Mucosa of descending colon (tissue), 3 donors: ENCODE data around the gene PPARGC1A. TPM values are rescaled to one million over a fixed set of nuclear protein-coding genes. Genes with fewer than 3 reads are reported as not detected.
A peak's percentile ranks its signal among the peaks of the same experiment; 100 is the strongest.

Source experiments
- ATAC-seq: fragments of 200-7000 bp; cut with Tn5 transposase; one replicate; pipeline ENCODE4 v1.9.1; 2020; ENCODE audit warnings: mild to moderate bottlenecking, moderate library complexity
- DNase-seq, 3 donors: peaks; one replicate each; pipeline ENCODE4 v3.0.0-alpha.2; 2020
- H3K36me3 ChIP-seq: fragments of 200-600 bp; one replicate; pipeline ENCODE4 v1.8.0; 2021; ENCODE audit warnings: low read depth, mild to moderate bottlenecking
- H3K4me1 ChIP-seq: fragments of 200-600 bp; one replicate; pipeline ENCODE4 v1.8.0; 2021; ENCODE audit warnings: low read depth, mild to moderate bottlenecking
- H3K4me3 ChIP-seq: fragments of 200-600 bp; one replicate; pipeline ENCODE4 v1.8.0; 2021; ENCODE audit warnings: mild to moderate bottlenecking
- H3K9me3 ChIP-seq: fragments of 200-600 bp; one replicate; pipeline ENCODE4 v1.8.0; 2021; ENCODE audit warnings: mild to moderate bottlenecking
- intact Hi-C, 2 donors: fragments of 100-400 bp; cut with DNase I in 1 of 2; cut with micrococcal nuclease in 1 of 2; formaldehyde crosslinking; loops; one replicate each; pipeline versions ENCODE4 v1.11.0 to v1.11.1; 2022; cut with DNase I, micrococcal nuclease
- total RNA-seq, 3 donors: library from RNA; stranded (reverse); fragmentation: NEBNext Ultra II Directional in 2 of 3; extraction: Animal tissue kit (Norgen Biotek cat#: 25700) in 2 of 3; gene quantifications; one replicate each; pipeline versions ENCODE4 v1.2.1 to v1.2.4, GENCODE V29; 2021 to 2023
- TF ChIP-seq, protein P1 (sequence below): fragments of 200-600 bp; IDR thresholded peaks from one replicate; pipeline ENCODE4 v1.8.0; 2022; ENCODE audit warnings: antibody characterized with exemption, mild to moderate bottlenecking
- donor health status: DM: no; HTN: no; CAD: no; lungs with moderate emphysema.
- donor health status: DM: no; HTN: no; CAD: no.
- donor health status: DM: no; HTN: yes; CAD: no.

Gene PPARGC1A
- total RNA-seq, 3 donors from 2014 or later: 55.4 to 139 (median 71.5) TPM

DNA sequence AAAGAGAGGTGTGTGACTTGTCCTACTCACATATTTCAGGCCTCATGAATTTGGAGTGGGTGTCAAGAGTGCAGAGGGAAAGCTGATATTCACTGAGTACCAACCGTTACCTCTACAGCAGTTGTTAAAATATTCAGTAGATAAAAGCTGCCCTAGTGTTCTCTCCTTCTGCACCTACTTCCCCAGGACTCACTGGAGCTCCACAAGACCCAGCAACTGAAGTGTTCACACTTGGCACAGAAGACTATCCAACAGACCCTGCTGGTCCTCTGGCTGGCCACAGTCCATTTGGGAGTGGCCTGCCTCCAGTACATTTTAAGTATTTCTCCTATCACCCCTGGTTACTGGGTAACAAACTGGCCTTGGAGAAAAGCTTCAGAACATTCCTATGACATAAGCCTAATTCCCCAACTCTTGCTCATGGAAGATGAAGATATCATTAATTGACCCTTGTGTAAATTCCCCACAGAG, 70.8 kb downstream of the PPARGC1A start:
- ATAC-seq: peak; percentile 35
- H3K9me3 ChIP-seq: no peaks in the 10 kb centered on the region
- H3K4me3 ChIP-seq: no peak overlapping the region
- TF ChIP-seq, protein P1, sequence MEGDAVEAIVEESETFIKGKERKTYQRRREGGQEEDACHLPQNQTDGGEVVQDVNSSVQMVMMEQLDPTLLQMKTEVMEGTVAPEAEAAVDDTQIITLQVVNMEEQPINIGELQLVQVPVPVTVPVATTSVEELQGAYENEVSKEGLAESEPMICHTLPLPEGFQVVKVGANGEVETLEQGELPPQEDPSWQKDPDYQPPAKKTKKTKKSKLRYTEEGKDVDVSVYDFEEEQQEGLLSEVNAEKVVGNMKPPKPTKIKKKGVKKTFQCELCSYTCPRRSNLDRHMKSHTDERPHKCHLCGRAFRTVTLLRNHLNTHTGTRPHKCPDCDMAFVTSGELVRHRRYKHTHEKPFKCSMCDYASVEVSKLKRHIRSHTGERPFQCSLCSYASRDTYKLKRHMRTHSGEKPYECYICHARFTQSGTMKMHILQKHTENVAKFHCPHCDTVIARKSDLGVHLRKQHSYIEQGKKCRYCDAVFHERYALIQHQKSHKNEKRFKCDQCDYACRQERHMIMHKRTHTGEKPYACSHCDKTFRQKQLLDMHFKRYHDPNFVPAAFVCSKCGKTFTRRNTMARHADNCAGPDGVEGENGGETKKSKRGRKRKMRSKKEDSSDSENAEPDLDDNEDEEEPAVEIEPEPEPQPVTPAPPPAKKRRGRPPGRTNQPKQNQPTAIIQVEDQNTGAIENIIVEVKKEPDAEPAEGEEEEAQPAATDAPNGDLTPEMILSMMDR: no peak
- intact Hi-C loops: no loop called here
- H3K4me1 ChIP-seq: no peaks in the 10 kb centered on the region
- H3K36me3 ChIP-seq: no peaks in the 10 kb centered on the region
- no peak for DNase-seq

DNA sequence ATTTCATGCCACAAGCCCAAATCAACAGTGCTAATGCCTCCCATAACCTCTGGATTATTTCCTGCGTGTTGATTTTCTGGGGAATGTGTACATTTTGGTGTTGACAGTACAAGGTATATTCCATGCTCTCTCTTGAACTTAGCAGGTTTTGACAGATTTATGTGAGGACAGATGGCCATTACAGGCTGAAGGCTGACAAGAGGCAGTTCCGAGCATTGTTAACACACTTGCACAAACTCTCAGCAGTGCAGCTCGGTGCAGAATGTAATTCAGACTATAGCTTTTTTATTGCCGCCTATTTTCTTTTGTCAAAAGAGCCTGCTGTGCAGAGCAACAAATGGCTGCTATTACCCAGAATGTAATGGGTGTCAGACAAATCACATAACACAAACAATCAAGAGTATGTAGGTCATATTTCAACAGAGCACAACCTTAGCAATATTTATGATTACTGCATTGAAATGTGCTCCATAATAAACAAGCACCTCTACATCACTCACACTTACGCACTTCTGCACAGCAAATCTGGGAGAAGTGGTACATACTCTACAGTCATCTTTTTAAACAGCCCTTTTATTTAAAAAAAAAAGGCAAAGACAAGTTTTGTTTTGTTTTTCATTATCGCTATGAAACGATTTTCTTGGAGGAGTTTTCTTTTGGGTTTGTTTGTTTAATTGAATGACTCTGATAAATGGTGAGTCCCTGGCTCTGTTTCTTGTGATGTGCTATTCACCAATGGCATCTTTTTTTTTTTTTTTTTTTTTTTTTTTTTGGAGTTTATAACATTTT, 71.6 kb downstream of the PPARGC1A start:
- intact Hi-C loops: no loop called here
- H3K4me3 ChIP-seq: no peak overlapping the region
- H3K36me3 ChIP-seq: no peaks in the 10 kb centered on the region
- no peaks in the 10 kb centered on the region for H3K9me3 ChIP-seq
- peak; percentile 47 for ATAC-seq
- TF ChIP-seq, protein P1: no peak
- H3K4me1 ChIP-seq: no peaks in the 10 kb centered on the region
- DNase-seq: peak in 1 of 3 donors; percentile 16

DNA sequence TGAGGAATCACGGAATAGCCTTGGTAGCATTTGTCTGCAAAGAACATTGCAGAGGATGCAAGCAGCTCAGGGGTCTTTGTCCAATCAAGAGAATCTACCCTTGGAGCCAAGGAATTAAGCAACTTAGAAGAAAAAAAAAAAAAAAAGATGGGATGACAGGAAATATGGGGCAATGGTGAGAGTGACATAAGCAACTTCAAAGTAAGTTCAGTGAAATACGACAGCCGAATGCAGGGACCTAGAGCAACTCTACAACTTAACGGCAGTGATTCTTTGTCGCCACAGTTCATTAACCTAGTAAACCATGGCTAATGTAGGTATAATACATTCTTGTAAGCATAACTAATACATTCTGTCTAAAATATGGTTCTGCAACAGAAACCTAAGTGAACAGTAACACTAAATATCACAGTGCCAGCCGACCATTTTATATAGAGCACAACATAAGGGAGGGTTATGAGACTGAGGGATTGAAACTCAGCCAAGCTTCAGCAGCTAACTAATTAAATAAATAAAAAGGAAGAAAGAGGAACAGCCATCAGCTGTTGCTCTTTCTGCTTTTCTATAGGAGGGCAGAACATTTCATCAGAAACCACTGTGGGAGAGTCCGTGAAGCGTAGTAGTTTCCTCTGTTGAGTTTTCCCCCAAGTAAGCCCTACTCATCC, 74.7 kb downstream of the PPARGC1A start:
- intact Hi-C loops: no loop called here
- Histone ChIP-seq H3K36me3 (no peaks in the 10 kb centered on the region), H3K4me1 (no peaks in the 10 kb centered on the region), H3K9me3 (no peaks in the 10 kb centered on the region), H3K4me3 (no peak overlapping the region)
- no peak for ATAC-seq
- no peak for DNase-seq
- TF ChIP-seq, protein P1: no peak

DNA sequence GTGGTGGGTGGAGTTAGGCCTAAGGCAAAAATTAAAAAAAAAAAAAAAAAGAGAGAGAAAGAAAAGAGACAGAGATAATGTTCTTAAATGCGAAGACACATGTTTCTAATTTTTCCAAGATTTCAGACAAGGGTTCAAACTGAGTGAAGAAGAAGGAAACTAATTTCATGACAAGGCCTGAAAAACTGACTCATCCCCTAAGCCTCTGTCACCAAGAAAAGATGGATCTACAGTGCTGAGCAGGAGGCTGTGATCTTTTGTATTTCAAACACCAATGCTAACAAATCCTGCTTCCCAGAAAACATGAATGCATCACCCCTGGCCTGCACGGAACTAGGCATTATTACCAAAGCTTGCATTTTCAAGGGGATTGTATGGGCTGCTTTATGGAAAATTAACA, 75.3 kb downstream of the PPARGC1A start:
- intact Hi-C loops: no loop called here
- TF ChIP-seq, protein P1: no peak
- DNase-seq (no peak), ATAC-seq (no peak)
- Histone ChIP-seq H3K4me3 (no peak overlapping the region), H3K9me3 (no peaks in the 10 kb centered on the region), H3K4me1 (no peaks in the 10 kb centered on the region), H3K36me3 (no peaks in the 10 kb centered on the region)

DNA sequence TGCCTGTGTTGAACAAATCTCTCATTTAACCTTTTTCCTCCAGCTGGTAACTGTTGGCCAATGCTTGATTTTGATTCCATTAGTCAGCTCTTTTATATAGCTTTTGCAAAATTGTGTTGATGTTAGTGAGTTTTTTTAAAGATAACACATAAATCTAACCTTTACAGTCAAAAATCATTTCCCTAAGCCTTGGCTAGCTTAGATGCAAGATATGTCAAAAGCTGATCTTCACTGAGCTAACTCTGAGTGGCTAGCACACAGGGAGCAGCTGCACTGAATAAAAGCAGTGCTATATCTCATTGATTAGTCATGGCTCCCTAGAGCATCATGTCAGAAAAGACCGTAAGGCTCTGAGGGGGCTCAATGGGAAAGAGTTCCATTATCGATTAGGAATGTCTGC, 78.7 kb downstream of the PPARGC1A start:
- TF ChIP-seq, protein P1: no peak
- no peak for DNase-seq
- Histone ChIP-seq H3K4me3 (no peak overlapping the region), H3K9me3 (no peaks in the 10 kb centered on the region), H3K4me1 (no peaks in the 10 kb centered on the region), H3K36me3 (no peaks in the 10 kb centered on the region)
- ATAC-seq: no peak
- intact Hi-C loops: no loop called here
